ENCODE measurements around the gene PDCD11. TPM values are rescaled to one million over a fixed set of nuclear protein-coding genes. Genes with fewer than 3 reads are reported as not detected.

PDCD11 gene
- total RNA-seq, 1 experiment from 2014 or later = 20.4 TPM

- TF ChIP-seq CTCF (conservative IDR thresholded peaks at IDR 0.05) (no peak), EZH2 (IDR thresholded peaks at IDR 0.05; ENCODE audit: low read depth) (no peak)
- Histone ChIP-seq H3K9me3 (ENCODE audit: insufficient read depth, low read depth) (no peaks in the 10 kb centered on the region), H3K27me3 (ENCODE audit: insufficient read depth, low read depth) (no peaks in the 10 kb centered on the region), H3K9me2 (ENCODE audit: insufficient read depth) (no peaks in the 10 kb centered on the region), H3K27ac (no peak overlapping the region), H3K79me2 (ENCODE audit: low read depth) (no peaks in the 10 kb centered on the region), H3K4me3 (no peak overlapping the region), H3F3A (ENCODE audit: insufficient read depth, low read depth) (no peaks in the 10 kb centered on the region), H4K20me1 (ENCODE audit: insufficient read depth) (no peaks in the 10 kb centered on the region; the same call in 1 of the 2 replicates), H2AFZ (no peak overlapping the region), H3K4me1 (replicated peaks; ENCODE audit: insufficient read depth) (no peaks in the 10 kb centered on the region), H3K36me3 (ENCODE audit: low read depth) (0 out of 2 replicates have a peak, but pooled peaks cover 10% of the 10 kb centered on the region), H3K4me2 (no peak overlapping the region)
- intact Hi-C loops (cut with micrococcal nuclease; ENCODE audit: unreplicated experiment) = loop anchor here (1.0 to 5.0 kb wide), 3 partner anchors 68 to 280 kb away; no protein-coding TSS in a partner anchor
- CTCF ChIA-PET = interaction anchor here (1.6 kb wide), 1 partner anchor 68 kb away, joined by 7 read pairs; no protein-coding TSS in a partner anchor
- BruUV-seq (replicated peaks) = no TSS peak
- POLR2A ChIA-PET (ENCODE audit: unreplicated experiment) = no interaction called here
- DNase-seq = no peak
Observed at GRCh38 chr10:103417601-103418000, 21.2 kb downstream of the PDCD11 start.

GRCh38 chr10:103419101-103419500 lies 22.7 kb downstream of the PDCD11 start:
- BruUV-seq (replicated peaks) = no TSS peak
- no peaks in the 10 kb centered on the region for H3F3A ChIP-seq (ENCODE audit: insufficient read depth, low read depth)
- no peak overlapping the region for H3K4me3 ChIP-seq
- H3K4me1 ChIP-seq (replicated peaks; ENCODE audit: insufficient read depth) = no peaks in the 10 kb centered on the region
- intact Hi-C loops (cut with micrococcal nuclease; ENCODE audit: unreplicated experiment) = loop anchor here (5.0 kb wide), 1 partner anchor 278 kb away; no protein-coding TSS in a partner anchor
- no peaks in the 10 kb centered on the region; the same call in 1 of the 2 replicates for H4K20me1 ChIP-seq (ENCODE audit: insufficient read depth)
- POLR2A ChIA-PET (ENCODE audit: unreplicated experiment) = no interaction called here
- TF ChIP-seq CTCF (conservative IDR thresholded peaks at IDR 0.05) (no peak), EZH2 (IDR thresholded peaks at IDR 0.05; ENCODE audit: low read depth) (no peak)
- no peaks in the 10 kb centered on the region for H3K79me2 ChIP-seq (ENCODE audit: low read depth)
- 0 out of 2 replicates have a peak, but pooled peaks cover 10% of the 10 kb centered on the region for H3K36me3 ChIP-seq (ENCODE audit: low read depth)
- no peaks in the 10 kb centered on the region for H3K27me3 ChIP-seq (ENCODE audit: insufficient read depth, low read depth)
- CTCF ChIA-PET = no interaction called here
- no peak overlapping the region for H3K27ac ChIP-seq
- DNase-seq = no peak
- no peaks in the 10 kb centered on the region for H3K9me3 ChIP-seq (ENCODE audit: insufficient read depth, low read depth)
- H2AFZ ChIP-seq = no peak overlapping the region
- H3K9me2 ChIP-seq (ENCODE audit: insufficient read depth) = no peaks in the 10 kb centered on the region
- H3K4me2 ChIP-seq = no peak overlapping the region

GRCh38 chr10:103423748-103424147 lies 27.3 kb downstream of the PDCD11 start:
- Histone ChIP-seq H3K9me3 (ENCODE audit: insufficient read depth, low read depth) (no peaks in the 10 kb centered on the region), H2AFZ (no peak overlapping the region), H4K20me1 (ENCODE audit: insufficient read depth) (no peaks in the 10 kb centered on the region), H3K27ac (no peak overlapping the region), H3K4me3 (no peak overlapping the region), H3F3A (ENCODE audit: insufficient read depth, low read depth) (no peaks in the 10 kb centered on the region), H3K79me2 (ENCODE audit: low read depth) (no peaks in the 10 kb centered on the region), H3K27me3 (ENCODE audit: insufficient read depth, low read depth) (no peaks in the 10 kb centered on the region), H3K4me2 (no peak overlapping the region), H3K4me1 (replicated peaks; ENCODE audit: insufficient read depth) (no peaks in the 10 kb centered on the region), H3K36me3 (ENCODE audit: low read depth) (0 out of 2 replicates have a peak, but pooled peaks cover 3% of the 10 kb centered on the region), H3K9me2 (ENCODE audit: insufficient read depth) (no peaks in the 10 kb centered on the region)
- POLR2A ChIA-PET (ENCODE audit: unreplicated experiment) = no interaction called here
- no peak for DNase-seq
- TF ChIP-seq CTCF (conservative IDR thresholded peaks at IDR 0.05) (no peak), EZH2 (IDR thresholded peaks at IDR 0.05; ENCODE audit: low read depth) (no peak)
- no TSS peak for BruUV-seq (replicated peaks)
- intact Hi-C loops (cut with micrococcal nuclease; ENCODE audit: unreplicated experiment) = no loop called here
- CTCF ChIA-PET = no interaction called here

Data from PC-9 (cell line).